ENCODE measurements around the gene ABCA5.

Gene ABCA5

DNA sequence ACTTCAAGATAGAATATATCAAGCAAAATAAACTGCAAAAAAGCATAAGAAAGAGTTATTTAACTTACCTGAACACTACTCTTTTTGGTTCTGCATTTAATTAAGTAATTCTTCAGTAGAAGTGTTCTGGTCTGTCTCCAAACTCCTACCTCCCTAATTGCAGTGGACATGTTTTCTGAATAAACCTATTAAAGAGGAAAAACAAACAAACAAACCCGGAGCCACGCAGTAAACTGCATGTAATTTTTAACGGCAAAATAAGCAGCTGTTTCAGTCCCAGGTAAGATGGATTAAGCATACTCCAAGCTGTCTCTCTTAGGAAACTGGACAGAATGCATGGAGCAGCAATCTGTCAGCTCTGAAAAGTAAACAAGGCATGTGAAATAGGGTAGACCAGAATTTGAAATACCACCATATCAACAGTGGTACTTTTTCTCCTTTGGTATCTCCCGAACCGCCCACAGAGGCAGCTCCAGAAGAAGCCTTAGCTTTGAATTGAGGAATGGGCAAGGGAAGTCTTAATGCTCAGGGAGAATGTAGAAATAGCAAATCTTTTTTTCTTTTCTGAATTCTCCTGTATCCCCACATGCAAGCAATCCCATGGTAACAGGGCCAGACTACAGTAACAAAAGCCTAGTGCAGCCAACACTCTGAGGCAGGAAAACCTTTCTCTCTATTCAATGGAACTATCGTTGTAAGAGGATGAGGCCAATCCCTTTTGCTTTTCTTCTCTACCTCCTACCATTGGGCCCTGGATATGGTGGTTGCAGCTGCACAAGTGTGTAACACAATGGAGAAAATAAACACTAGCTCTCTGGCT is 12.5 kb downstream of the ABCA5 start:
- TF ChIP-seq GATA2 (IDR thresholded peaks at IDR 0.05; ENCODE audit: low read depth, low read length) (no peak), GATA3 (IDR thresholded peaks at IDR 0.05; ENCODE audit: low read depth, low read length) (no peak)

DNA sequence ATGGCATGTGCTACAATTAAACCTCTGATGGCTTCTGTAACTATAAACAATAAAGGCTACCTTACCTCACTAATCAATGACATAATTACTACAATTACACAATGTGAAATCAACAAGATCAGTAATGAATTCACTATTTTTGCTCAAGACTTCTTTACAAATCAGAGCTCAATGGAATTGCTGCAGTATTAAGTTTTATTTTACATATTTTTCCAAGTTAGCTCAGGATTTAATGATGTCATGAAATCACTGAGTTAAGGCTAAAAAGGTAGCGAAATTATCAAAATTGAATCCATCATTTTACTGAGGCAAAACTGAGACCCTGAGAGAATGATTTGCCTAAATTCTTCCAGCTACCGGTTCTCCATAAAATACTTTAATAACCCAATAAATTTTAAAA is 21.8 kb downstream of the ABCA5 start:
- no peak for TF ChIP-seq GATA2 (IDR thresholded peaks at IDR 0.05; ENCODE audit: low read depth, low read length)
- TF ChIP-seq GATA3 (IDR thresholded peaks at IDR 0.05; ENCODE audit: low read depth, low read length), result no peak

DNA sequence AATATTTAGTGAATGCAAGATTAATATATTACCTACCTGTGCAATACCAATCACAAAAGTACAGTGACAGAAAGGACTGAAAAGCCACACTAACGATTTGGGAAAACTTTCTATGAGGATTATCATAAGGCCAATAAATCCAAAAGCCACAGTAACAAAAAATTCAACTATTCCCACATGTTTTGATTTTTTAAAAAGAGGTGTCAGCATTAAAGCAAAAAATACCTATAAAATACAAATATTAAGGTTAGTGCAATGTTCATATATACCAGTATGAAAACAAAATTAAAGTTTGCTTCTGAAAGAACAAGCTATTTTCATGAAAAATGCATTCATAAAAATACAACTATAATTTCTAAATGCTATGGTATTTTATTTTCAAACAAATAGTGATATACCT is 24.3 kb downstream of the ABCA5 start:
- TF ChIP-seq GATA3 (IDR thresholded peaks at IDR 0.05; ENCODE audit: low read depth, low read length) (no peak), GATA2 (IDR thresholded peaks at IDR 0.05; ENCODE audit: low read depth, low read length) (no peak)

DNA sequence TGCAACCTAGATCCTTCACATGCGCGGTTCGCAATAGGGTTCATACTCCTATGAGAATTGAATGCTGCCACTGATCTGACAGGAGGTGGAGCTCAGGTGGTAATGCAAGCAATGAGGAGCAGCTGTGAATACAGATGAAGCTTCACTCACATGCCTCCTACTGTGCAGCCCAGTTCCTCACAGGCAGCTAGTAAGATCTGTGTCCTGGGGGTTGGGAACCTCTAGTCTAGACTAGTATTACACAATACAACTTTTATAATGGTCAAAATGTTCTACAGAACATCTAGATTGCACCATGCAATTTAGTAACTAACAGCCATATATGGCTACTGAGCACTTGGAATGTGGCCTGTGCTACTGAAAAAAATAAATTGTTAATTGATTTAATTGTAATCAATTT is 26.7 kb downstream of the ABCA5 start:
- TF ChIP-seq GATA2 (IDR thresholded peaks at IDR 0.05; ENCODE audit: low read depth, low read length) (no peak), GATA3 (IDR thresholded peaks at IDR 0.05; ENCODE audit: low read depth, low read length) (no peak)

DNA sequence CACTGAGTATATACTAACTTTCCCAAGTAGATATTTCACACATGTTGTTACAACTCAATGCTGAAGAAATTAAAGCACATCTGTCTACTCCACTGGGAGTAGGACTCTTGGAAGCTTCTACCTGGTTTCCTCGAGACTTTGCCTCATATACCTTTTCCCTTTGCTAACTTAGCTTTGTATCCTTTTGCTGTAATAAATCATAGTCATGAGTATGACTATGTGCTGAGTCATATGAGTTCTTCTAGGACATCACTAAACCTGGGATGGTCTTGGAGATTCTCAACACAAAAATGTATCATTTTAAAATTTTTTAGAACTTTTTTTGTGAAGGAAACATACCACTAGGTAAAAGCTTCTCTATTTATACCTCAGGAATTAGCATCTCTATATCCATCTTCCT is 39.8 kb downstream of the ABCA5 start:
- TF ChIP-seq GATA2 (IDR thresholded peaks at IDR 0.05; ENCODE audit: low read depth, low read length) (no peak), GATA3 (IDR thresholded peaks at IDR 0.05; ENCODE audit: low read depth, low read length) (no peak)

DNA sequence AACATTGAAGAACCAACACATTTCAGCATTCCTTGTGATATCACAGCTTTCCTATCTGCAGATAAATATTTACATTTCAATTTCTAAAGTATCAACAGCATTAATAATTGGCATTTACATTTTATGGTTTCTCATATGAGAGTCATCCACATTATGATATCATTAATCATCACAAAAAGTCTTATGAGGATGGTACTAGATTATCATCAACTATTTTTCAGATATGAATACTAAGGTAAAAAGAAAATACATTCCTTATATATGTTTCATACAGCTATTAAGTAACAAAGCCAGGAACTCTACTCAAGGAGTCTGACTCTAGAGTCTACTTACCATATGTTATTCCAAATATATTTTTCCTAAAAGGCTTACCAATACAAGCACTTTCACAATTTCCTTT is 40.7 kb downstream of the ABCA5 start:
- TF ChIP-seq GATA3 (IDR thresholded peaks at IDR 0.05; ENCODE audit: low read depth, low read length), result no peak
- no peak for TF ChIP-seq GATA2 (IDR thresholded peaks at IDR 0.05; ENCODE audit: low read depth, low read length)

DNA sequence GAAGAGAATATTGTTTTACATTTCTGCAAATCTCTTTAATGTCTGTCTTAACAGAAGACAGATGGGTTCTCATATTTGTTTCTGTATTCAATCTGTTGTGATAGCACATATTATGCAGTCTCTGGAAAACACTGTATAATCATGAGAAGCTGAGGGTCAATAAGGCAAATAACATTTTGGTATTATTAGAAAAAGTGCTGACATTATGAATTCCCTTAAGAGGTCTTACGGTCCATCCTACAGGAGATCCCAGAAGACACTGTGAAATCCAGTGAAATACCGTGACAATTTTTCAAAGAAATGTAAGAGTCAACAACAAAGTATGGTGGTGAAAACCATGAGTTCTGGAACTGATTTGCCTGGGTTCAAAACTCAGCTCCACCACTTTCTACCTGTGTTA is 42.3 kb downstream of the ABCA5 start:
- TF ChIP-seq GATA3 (IDR thresholded peaks at IDR 0.05; ENCODE audit: low read depth, low read length), result no peak
- TF ChIP-seq GATA2 (IDR thresholded peaks at IDR 0.05; ENCODE audit: low read depth, low read length), result no peak

DNA sequence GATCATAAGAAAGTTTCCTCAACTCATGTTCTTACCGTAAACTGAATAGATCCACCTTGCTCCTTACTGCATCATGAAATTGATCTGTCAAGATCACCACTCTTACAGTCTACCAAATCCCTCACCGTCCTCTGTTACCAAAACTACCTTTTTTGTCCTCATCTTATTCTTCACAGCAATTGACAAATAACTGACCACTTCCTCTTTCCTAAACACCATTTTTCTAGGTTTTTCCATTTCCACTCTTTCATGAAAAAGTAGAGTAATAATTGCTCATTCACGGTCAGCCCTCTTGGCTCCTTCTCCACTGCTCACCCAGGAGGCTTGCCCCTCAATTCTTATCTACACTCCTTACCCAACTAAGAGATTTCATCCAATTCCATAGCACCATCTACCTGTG is 44.9 kb downstream of the ABCA5 start:
- TF ChIP-seq GATA2 (IDR thresholded peaks at IDR 0.05; ENCODE audit: low read depth, low read length) (no peak), GATA3 (IDR thresholded peaks at IDR 0.05; ENCODE audit: low read depth, low read length) (no peak)

DNA sequence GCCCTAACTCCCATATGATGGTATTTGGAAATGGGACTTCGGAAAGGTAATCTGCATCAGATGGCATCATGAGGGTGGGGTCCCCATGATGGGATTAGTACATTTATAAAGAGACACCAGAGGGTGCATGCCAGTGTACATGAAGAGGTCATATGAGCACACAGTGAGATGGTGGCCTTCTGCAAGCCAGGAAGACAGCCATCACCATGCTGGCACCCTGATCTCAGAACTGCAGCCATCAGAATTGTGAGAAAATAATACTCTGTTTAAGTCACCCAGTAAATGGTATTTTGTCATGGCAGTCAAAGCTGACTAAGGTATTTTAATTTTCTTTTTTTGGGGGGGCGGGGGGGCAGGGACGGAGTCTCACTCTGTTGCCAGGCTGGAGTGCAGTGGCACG is 51.2 kb downstream of the ABCA5 start:
- no peak for TF ChIP-seq GATA2 (IDR thresholded peaks at IDR 0.05; ENCODE audit: low read depth, low read length)
- TF ChIP-seq GATA3 (IDR thresholded peaks at IDR 0.05; ENCODE audit: low read depth, low read length), result no peak

DNA sequence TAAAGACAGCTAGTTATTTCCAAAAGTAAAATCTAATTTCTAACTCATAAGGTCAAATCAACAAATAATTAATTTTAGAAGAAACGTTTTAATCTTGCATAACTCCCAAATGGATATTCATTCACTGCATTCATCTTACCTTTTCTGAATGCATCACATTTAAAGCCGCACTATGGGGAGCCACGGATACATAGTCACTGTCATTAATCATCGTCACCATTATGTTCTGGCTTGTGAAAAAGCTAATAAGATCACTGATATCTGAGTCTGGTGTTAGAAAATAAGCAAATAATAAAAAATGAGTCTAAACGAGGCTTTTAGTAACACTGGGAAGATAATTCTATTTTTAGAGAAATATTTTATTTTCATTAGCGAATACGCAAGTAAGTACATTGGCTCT is 55.9 kb downstream of the ABCA5 start:
- TF ChIP-seq GATA3 (IDR thresholded peaks at IDR 0.05; ENCODE audit: low read depth, low read length) (no peak), GATA2 (IDR thresholded peaks at IDR 0.05; ENCODE audit: low read depth, low read length) (no peak)

DNA sequence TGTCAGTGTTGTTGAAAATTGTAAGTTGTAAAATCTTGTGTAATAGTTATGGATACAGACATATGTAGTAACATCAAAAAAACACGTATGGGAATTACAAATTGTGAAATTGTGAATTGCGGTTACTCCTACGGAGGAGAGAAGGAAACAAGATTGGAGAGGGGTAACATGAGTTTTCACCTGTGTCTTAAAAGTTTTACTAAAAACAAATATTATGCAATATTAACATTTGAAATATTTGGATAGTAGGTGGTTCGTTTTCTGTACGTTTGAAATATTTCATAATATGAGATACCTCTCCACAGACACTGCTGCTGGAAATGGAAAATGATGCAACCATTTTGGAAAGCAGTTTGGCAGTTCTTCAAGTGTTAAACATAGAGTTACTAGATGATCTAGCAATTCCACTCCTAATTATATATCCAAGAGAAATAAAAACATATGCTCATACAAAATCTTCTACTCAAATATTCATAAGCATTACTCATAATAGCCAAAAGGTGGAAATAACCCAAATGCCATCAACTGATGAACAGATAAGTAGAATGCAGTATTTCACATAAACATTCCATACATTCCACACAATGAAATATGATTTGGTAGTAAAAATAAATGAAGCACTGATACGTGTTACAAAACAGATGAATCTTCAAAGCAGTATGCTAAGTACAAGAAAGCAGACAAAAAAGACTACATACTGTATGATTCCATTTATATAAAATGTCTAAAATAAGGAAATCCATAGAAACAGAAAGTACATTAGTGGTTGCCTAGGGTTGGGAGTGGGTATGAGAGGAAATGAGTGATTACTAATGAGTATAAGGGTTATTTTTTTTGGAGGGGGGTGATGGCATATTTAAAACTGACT is 57.6 kb downstream of the ABCA5 start:
- TF ChIP-seq GATA2 (IDR thresholded peaks at IDR 0.05; ENCODE audit: low read depth, low read length), result no peak
- no peak for TF ChIP-seq GATA3 (IDR thresholded peaks at IDR 0.05; ENCODE audit: low read depth, low read length)

DNA sequence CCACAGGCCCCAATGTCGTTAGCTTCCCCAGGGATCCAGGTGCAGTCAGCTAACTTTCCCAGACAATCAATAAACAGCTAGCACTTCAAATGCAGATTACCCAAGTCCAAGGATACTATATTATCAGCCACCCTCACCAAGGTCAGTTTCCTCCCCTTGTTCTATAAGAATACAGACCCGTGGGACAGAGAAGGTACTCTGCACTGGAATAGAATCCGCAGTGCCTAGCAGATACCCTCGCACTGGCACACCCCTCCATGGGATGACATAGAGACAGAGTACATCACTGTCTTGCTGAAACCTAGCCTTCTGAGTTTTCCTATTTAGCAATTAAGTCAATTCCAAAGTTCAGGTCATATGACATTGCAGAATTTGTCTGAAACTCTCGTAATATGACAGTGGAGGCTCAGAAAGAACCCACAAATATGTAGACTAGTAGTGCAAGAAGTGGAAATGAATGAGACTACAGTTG is 58.4 kb downstream of the ABCA5 start:
- TF ChIP-seq GATA3 (IDR thresholded peaks at IDR 0.05; ENCODE audit: low read depth, low read length) (no peak), GATA2 (IDR thresholded peaks at IDR 0.05; ENCODE audit: low read depth, low read length) (no peak)

DNA sequence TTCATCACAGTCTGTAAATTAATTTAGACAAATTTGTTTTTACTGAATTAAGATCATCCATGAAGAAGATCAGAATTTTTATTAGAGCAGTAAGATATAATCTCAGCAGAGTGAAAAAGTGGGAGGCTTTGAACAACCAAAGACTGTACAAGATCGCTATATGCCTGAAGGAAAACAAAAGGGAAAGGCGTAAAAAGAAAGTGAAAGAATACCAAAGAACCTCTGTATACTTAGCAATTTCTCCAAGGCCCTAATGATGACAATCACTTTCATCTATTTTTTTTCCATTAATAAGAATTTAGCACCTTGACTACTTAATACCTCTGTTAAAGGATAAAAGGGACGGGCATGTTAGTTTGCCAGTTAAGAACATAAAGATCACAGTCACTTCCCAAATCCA is 59.7 kb downstream of the ABCA5 start:
- TF ChIP-seq GATA2 (IDR thresholded peaks at IDR 0.05; ENCODE audit: low read depth, low read length) (no peak), GATA3 (IDR thresholded peaks at IDR 0.05; ENCODE audit: low read depth, low read length) (no peak)

DNA sequence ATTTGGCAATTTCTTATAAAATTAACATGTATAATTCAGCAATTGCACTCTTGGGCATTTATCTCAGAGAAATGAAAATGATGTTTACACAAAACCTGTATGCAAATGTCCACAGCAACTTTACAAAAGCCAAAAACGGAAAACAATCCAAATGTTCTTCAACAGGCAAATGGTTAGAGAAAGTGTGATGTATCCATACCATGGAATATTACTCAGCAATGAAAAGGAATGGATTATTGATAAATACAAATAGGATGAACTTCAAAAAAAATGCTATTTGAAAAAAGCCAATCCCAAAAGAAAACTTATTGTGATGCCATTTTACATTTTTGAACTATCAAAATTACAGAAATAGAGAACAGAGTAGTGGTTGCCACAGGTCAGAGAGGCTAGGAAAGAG is 61.1 kb downstream of the ABCA5 start:
- no peak for TF ChIP-seq GATA2 (IDR thresholded peaks at IDR 0.05; ENCODE audit: low read depth, low read length)
- no peak for TF ChIP-seq GATA3 (IDR thresholded peaks at IDR 0.05; ENCODE audit: low read depth, low read length)

DNA sequence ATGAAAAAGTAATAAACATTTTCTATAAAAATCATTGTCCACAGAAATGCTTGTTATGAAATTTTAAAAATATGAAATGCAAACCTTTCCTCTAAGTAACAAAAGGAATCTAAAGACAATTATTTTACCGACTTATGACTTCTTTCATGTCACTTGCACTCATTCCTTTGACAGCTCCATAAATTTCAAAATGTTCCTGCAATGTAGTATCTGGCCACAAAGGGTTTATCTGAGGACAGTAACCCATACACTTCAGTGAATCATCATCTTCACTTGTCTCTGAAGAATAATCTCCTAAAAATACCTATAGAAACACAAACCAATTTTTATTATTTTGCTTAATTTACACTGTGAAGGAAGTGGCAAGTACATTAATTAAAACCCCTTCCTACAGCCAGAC is 72.7 kb downstream of the ABCA5 start:
- TF ChIP-seq GATA3 (IDR thresholded peaks at IDR 0.05; ENCODE audit: low read depth, low read length) (no peak), GATA2 (IDR thresholded peaks at IDR 0.05; ENCODE audit: low read depth, low read length) (no peak)
